HepG2 (cell line): ENCODE data around the gene ZNF181. TPM values are rescaled to one million over a fixed set of nuclear protein-coding genes. Genes with fewer than 3 reads are reported as not detected.

Source experiments
- CAMTA2 ChIP-seq: sonication (generic); formaldehyde crosslinking; IDR thresholded peaks from 2 replicates; pipeline ENCODE4 v1.4.0; 2020; ENCODE audit warnings: mild to moderate bottlenecking, missing genetic modification reagents, borderline replicate concordance
- CBX1 ChIP-seq: IDR thresholded peaks from one replicate; pipeline ENCODE4 v1.6.1; 2016; ENCODE audit warnings: antibody characterized with exemption, low read depth
- DMAP1 ChIP-seq: IDR thresholded peaks from 2 replicates; pipeline ENCODE4 v1.6.1; 2016
- GMEB2 ChIP-seq: IDR thresholded peaks from 2 replicates; pipeline ENCODE4 v1.6.1; 2016; ENCODE audit warnings: missing biosample characterization, missing genetic modification reagents, low read depth
- JUND ChIP-seq: sonication (generic); formaldehyde crosslinking; IDR thresholded peaks from 2 replicates; pipeline ENCODE4 v1.8.0; 2022; ENCODE audit warnings: mild to moderate bottlenecking, missing genetic modification reagents
- KDM4B ChIP-seq: sonication (generic); formaldehyde crosslinking; IDR thresholded peaks from 2 replicates; pipeline ENCODE4 v1.4.0; 2020; ENCODE audit warnings: missing genetic modification reagents
- NKX3-1 ChIP-seq: sonication (generic); formaldehyde crosslinking; IDR thresholded peaks from 2 replicates; pipeline ENCODE4 v1.5.0; 2020; ENCODE audit warnings: missing genetic modification reagents
- PHF20 ChIP-seq: sonication (generic); formaldehyde crosslinking; IDR thresholded peaks from 2 replicates; pipeline ENCODE4 v1.5.0; 2020; ENCODE audit warnings: mild to moderate bottlenecking, missing genetic modification reagents
- SNAPC2 ChIP-seq: sonication (generic); formaldehyde crosslinking; IDR thresholded peaks from 2 replicates; pipeline ENCODE4 v1.8.1; 2022; ENCODE audit warnings: mild to moderate bottlenecking, missing genetic modification reagents
- SP140L ChIP-seq: sonication (generic); formaldehyde crosslinking; IDR thresholded peaks from 2 replicates; pipeline ENCODE4 v1.4.0; 2020; ENCODE audit warnings: missing genetic modification reagents, borderline replicate concordance
- ZMYM2 ChIP-seq: sonication (generic); formaldehyde crosslinking; IDR thresholded peaks from 2 replicates; pipeline ENCODE4 v1.8.0; 2022; ENCODE audit warnings: mild to moderate bottlenecking, missing genetic modification reagents
- polyA plus RNA-seq, 8 experiments: library from polyadenylated mRNA; depleted of rRNA in 3 of 8; stranded (reverse) in 7 of 8; unstranded in 1 of 8; fragments of >200 nt; fragmentation: Illumina TruSeq in 4 of 8; extraction: Trizol in 4 of 8; gene quantifications; 2 replicates each; pipeline versions ENCODE4 v1.2.1 to v1.2.3, GENCODE V29; 2011 to 2016; ENCODE audit warnings: low read depth in 4 of 8, missing spikeins in 1 of 8, mixed read lengths in 1 of 8; ENCODE audit not compliant: insufficient read depth in 1 of 8
- total RNA-seq, 5 experiments: library from RNA; depleted of rRNA; stranded (reverse); fragments of >200 nt; fragmentation: Illumina TruSeq; extraction: Trizol; gene quantifications; 2 replicates each; pipeline ENCODE4 v1.2.3, GENCODE V29; 2016; ENCODE audit warnings: low read depth in 1 of 5
- TF ChIP-seq, protein P1 (sequence below): sonication (generic); formaldehyde crosslinking; IDR thresholded peaks from 2 replicates; pipeline ENCODE4 v1.5.0; 2020; ENCODE audit warnings: mild to moderate bottlenecking, missing genetic modification reagents, borderline replicate concordance
- TF ChIP-seq, protein P2 (sequence below): sonication (generic); formaldehyde crosslinking; IDR thresholded peaks from 2 replicates; pipeline ENCODE4 v1.4.0; 2020; ENCODE audit warnings: missing genetic modification reagents, borderline replicate concordance
- TF ChIP-seq, protein P3 (sequence below): sonication (generic); formaldehyde crosslinking; IDR thresholded peaks from 2 replicates; pipeline ENCODE4 v1.8.0; 2022; ENCODE audit warnings: mild to moderate bottlenecking, missing genetic modification reagents; ENCODE audit not compliant: insufficient replicate concordance
- TF ChIP-seq, protein P4 (sequence below): sonication (generic); formaldehyde crosslinking; IDR thresholded peaks from 2 replicates; pipeline ENCODE4 v1.8.1; 2023; ENCODE audit warnings: mild to moderate bottlenecking, missing genetic modification reagents

Gene ZNF181
- total and polyA plus RNA-seq, 2 of the 13 experiments (the other 11 are each of a cell fraction or from before 2014, with no cell fraction given): 10.6 to 15.5 TPM

- TF ChIP-seq JUND (CRISPR knock-in tag) (0 out of 2 replicates have a peak, but pooled peaks have one; percentile 33), ZMYM2 (CRISPR knock-in tag) (0 out of 2 replicates have a peak, but pooled peaks have one; percentile 41), CBX1 (peak; percentile 73), SP140L (CRISPR knock-in tag) (no peak), KDM4B (CRISPR knock-in tag) (no peak), DMAP1 (CRISPR knock-in tag) (peak; percentile 42; the same call in 1 of the 2 replicates), SNAPC2 (CRISPR knock-in tag) (no peak), CAMTA2 (0 out of 2 replicates have a peak, but pooled peaks have one; percentile 83), NKX3-1 (CRISPR knock-in tag) (peak; percentile 67; the same call in 1 of the 2 replicates), PHF20 (peak; percentile 78; the same call in 1 of the 2 replicates), GMEB2 (CRISPR knock-in tag) (peak; percentile 85)
- TF ChIP-seq, protein P1, sequence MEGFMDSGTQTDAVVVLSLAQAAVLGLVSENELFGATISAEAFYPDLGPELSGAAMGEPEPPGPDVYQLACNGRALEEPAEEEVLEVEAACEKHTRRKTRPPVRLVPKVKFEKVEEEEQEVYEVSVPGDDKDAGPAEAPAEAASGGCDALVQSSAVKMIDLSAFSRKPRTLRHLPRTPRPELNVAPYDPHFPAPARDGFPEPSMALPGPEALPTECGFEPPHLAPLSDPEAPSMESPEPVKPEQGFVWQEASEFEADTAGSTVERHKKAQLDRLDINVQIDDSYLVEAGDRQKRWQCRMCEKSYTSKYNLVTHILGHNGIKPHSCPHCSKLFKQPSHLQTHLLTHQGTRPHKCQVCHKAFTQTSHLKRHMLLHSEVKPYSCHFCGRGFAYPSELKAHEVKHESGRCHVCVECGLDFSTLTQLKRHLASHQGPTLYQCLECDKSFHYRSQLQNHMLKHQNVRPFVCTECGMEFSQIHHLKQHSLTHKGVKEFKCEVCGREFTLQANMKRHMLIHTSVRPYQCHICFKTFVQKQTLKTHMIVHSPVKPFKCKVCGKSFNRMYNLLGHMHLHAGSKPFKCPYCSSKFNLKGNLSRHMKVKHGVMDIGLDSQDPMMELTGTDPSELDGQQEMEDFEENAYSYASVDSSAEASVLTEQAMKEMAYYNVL (CRISPR knock-in tag): peak; percentile 45
- TF ChIP-seq, protein P2, sequence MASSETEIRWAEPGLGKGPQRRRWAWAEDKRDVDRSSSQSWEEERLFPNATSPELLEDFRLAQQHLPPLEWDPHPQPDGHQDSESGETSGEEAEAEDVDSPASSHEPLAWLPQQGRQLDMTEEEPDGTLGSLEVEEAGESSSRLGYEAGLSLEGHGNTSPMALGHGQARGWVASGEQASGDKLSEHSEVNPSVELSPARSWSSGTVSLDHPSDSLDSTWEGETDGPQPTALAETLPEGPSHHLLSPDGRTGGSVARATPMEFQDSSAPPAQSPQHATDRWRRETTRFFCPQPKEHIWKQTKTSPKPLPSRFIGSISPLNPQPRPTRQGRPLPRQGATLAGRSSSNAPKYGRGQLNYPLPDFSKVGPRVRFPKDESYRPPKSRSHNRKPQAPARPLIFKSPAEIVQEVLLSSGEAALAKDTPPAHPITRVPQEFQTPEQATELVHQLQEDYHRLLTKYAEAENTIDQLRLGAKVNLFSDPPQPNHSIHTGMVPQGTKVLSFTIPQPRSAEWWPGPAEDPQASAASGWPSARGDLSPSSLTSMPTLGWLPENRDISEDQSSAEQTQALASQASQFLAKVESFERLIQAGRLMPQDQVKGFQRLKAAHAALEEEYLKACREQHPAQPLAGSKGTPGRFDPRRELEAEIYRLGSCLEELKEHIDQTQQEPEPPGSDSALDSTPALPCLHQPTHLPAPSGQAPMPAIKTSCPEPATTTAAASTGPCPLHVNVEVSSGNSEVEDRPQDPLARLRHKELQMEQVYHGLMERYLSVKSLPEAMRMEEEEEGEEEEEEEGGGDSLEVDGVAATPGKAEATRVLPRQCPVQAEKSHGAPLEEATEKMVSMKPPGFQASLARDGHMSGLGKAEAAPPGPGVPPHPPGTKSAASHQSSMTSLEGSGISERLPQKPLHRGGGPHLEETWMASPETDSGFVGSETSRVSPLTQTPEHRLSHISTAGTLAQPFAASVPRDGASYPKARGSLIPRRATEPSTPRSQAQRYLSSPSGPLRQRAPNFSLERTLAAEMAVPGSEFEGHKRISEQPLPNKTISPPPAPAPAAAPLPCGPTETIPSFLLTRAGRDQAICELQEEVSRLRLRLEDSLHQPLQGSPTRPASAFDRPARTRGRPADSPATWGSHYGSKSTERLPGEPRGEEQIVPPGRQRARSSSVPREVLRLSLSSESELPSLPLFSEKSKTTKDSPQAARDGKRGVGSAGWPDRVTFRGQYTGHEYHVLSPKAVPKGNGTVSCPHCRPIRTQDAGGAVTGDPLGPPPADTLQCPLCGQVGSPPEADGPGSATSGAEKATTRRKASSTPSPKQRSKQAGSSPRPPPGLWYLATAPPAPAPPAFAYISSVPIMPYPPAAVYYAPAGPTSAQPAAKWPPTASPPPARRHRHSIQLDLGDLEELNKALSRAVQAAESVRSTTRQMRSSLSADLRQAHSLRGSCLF (CRISPR knock-in tag): no peak
- TF ChIP-seq, protein P3, sequence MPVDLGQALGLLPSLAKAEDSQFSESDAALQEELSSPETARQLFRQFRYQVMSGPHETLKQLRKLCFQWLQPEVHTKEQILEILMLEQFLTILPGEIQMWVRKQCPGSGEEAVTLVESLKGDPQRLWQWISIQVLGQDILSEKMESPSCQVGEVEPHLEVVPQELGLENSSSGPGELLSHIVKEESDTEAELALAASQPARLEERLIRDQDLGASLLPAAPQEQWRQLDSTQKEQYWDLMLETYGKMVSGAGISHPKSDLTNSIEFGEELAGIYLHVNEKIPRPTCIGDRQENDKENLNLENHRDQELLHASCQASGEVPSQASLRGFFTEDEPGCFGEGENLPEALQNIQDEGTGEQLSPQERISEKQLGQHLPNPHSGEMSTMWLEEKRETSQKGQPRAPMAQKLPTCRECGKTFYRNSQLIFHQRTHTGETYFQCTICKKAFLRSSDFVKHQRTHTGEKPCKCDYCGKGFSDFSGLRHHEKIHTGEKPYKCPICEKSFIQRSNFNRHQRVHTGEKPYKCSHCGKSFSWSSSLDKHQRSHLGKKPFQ (CRISPR knock-in tag): peak; percentile 50
- TF ChIP-seq, protein P4, sequence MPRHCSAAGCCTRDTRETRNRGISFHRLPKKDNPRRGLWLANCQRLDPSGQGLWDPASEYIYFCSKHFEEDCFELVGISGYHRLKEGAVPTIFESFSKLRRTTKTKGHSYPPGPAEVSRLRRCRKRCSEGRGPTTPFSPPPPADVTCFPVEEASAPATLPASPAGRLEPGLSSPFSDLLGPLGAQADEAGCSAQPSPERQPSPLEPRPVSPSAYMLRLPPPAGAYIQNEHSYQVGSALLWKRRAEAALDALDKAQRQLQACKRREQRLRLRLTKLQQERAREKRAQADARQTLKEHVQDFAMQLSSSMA: 0 out of 2 replicates have a peak, but pooled peaks have one; percentile 54
Measured at GRCh38 chr19:34772697-34773554, 38.9 kb downstream of the ZNF181 start, which contains the start of gene ZNF599 (continued).
